Measurements from ENCODE around the gene ADGRE2. TPM values are rescaled to one million over a fixed set of nuclear protein-coding genes. Genes with fewer than 3 reads are reported as not detected.

The ADGRE2 gene
- total RNA-seq, 1 experiment from 2014 or later: 0.26 TPM

DNA sequence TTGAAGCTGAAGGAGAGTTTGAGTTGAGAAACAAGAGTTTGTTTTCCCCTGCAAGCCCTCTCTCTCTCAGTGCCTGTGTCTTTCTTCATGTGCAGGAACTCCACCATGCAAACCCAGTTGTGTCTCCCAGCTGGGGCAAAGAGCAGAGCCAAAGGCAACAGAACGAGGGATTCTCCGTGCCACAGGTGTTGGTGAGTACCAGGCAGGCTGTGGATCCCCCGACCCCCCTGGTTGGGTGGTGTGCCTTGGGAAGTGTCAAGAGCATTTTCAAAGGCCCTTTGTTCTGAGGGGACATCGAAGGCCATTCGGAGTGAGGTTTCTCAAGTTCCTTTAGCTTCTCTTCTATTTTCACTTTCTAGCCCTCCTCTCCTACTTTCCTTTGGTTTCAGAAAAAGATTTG, 82.9 kb downstream of the ADGRE2 start:
- 0 out of 2 replicates have a peak, but pooled peaks cover 8% of the 10 kb centered on the region for H3K79me2 ChIP-seq (ENCODE audit: low read depth)
- no peaks in the 10 kb centered on the region for H3K9me3 ChIP-seq (ENCODE audit: insufficient read depth, low read depth)
- H3K27me3 ChIP-seq (ENCODE audit: insufficient read depth, low read depth): no peaks in the 10 kb centered on the region
- H3K9me2 ChIP-seq (ENCODE audit: insufficient read depth): no peaks in the 10 kb centered on the region
- no peak overlapping the region for H3K4me2 ChIP-seq
- POLR2A ChIA-PET (ENCODE audit: unreplicated experiment): no interaction called here
- H3K4me3 ChIP-seq: no peak overlapping the region
- H4K20me1 ChIP-seq (ENCODE audit: insufficient read depth): no peaks in the 10 kb centered on the region
- H3K36me3 ChIP-seq (ENCODE audit: low read depth): 0 out of 2 replicates have a peak, but pooled peaks cover 4% of the 10 kb centered on the region
- no peak for DNase-seq
- H3K27ac ChIP-seq: no peak overlapping the region
- H3K4me1 ChIP-seq (replicated peaks; ENCODE audit: insufficient read depth): peaks cover 10% of the 10 kb centered on the region
- intact Hi-C loops (cut with micrococcal nuclease; ENCODE audit: unreplicated experiment): no loop called here
- CTCF ChIA-PET: no interaction called here
- peaks cover 9% of the 10 kb centered on the region for H3F3A ChIP-seq (ENCODE audit: insufficient read depth, low read depth)
- no peak overlapping the region for H2AFZ ChIP-seq
- BruUV-seq (replicated peaks): no TSS peak
- TF ChIP-seq, protein P1, sequence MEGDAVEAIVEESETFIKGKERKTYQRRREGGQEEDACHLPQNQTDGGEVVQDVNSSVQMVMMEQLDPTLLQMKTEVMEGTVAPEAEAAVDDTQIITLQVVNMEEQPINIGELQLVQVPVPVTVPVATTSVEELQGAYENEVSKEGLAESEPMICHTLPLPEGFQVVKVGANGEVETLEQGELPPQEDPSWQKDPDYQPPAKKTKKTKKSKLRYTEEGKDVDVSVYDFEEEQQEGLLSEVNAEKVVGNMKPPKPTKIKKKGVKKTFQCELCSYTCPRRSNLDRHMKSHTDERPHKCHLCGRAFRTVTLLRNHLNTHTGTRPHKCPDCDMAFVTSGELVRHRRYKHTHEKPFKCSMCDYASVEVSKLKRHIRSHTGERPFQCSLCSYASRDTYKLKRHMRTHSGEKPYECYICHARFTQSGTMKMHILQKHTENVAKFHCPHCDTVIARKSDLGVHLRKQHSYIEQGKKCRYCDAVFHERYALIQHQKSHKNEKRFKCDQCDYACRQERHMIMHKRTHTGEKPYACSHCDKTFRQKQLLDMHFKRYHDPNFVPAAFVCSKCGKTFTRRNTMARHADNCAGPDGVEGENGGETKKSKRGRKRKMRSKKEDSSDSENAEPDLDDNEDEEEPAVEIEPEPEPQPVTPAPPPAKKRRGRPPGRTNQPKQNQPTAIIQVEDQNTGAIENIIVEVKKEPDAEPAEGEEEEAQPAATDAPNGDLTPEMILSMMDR (conservative IDR thresholded peaks at IDR 0.05): no peak
- TF ChIP-seq EZH2 (IDR thresholded peaks at IDR 0.05; ENCODE audit: low read depth): no peak

DNA sequence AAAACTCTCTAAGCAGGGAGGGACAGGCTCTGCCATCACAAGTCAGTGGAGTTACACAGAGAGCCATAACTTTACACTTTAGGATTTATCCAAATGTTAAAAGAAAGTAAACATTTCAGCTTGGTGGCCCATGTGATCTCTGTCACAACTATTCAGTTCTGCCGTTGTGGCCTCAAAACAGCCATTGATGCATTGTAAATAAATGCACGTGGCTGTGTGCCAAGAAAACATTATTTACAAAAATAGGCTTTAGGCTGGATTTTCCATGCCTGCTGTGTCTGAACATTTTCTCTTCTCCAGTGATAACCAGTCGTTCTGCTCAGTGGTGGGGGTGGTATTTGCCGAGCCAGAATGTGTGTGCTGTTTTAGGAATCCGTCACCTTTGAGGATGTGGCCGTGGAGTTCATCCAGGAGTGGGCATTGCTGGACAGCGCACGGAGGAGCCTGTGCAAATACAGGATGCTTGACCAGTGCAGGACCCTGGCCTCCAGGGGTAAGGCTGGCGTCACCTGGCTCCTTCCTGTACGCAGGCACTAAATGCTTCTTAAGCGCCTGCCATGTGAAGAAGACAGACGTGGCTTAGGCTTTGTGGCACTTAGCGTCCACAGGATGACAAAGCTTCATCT, 83.6 kb downstream of the ADGRE2 start:
- H3K9me2 ChIP-seq (ENCODE audit: insufficient read depth): no peaks in the 10 kb centered on the region
- 0 out of 2 replicates have a peak, but pooled peaks cover 3% of the 10 kb centered on the region for H3K36me3 ChIP-seq (ENCODE audit: low read depth)
- 0 out of 2 replicates have a peak, but pooled peaks cover 8% of the 10 kb centered on the region for H3K79me2 ChIP-seq (ENCODE audit: low read depth)
- no peak overlapping the region for H3K4me3 ChIP-seq
- TF ChIP-seq EZH2 (IDR thresholded peaks at IDR 0.05; ENCODE audit: low read depth): no peak
- TF ChIP-seq, protein P1 (conservative IDR thresholded peaks at IDR 0.05): no peak
- H3K4me1 ChIP-seq (replicated peaks; ENCODE audit: insufficient read depth): peaks cover 10% of the 10 kb centered on the region
- H4K20me1 ChIP-seq (ENCODE audit: insufficient read depth): no peaks in the 10 kb centered on the region
- BruUV-seq (replicated peaks): no TSS peak
- H3K4me2 ChIP-seq: no peak overlapping the region
- CTCF ChIA-PET: no interaction called here
- no peaks in the 10 kb centered on the region for H3K9me3 ChIP-seq (ENCODE audit: insufficient read depth, low read depth)
- no peak overlapping the region for H2AFZ ChIP-seq
- no peak overlapping the region for H3K27ac ChIP-seq
- POLR2A ChIA-PET (ENCODE audit: unreplicated experiment): no interaction called here
- H3F3A ChIP-seq (ENCODE audit: insufficient read depth, low read depth): peaks cover 12% of the 10 kb centered on the region
- no peaks in the 10 kb centered on the region for H3K27me3 ChIP-seq (ENCODE audit: insufficient read depth, low read depth)
- DNase-seq: no peak
- intact Hi-C loops (cut with micrococcal nuclease; ENCODE audit: unreplicated experiment): no loop called here

DNA sequence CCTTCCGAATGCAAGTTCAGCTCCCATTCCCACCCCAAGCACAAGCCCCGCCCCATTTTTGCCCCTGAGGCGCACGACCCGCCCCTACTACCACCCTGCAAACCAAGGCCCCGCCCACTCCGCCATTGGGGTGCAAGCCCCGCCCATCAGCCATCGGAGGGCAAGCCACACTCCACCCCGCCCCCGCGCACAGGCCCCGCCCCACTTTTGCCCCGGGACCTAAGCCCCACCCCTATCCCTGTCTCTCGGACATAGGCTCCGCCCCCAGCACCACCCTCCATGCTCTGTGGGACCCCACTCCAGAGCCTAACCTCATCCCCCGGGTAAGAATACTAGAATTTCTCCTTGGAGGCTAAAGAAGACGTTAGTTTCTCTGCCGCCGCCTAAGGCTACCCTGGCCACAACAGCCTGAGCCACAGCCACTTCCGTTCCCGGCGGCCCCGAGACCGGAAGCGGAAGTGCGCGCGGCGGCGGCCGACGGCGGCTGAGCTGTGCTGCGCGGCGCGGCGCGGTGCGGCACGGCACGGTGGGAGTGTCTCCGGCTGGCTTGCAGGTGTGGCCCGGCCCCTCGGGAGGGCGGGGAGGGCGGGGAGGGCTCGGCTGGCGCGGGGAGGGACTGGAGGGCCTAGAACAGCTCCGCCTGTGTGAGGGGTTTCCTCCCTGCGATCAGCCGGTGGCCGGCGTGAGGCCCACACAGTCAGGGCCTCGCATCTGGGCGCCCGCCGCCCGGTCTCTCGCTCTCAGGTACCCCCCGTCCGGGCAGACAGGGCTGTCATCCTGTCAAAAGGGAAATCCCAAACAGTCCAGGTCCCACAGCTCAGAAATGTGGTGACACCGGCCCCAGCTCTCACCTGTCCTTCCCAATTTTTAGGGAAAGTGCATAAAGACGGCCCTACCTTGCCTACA, 88.5 kb downstream of the ADGRE2 start, which contains the start of gene ZNF333:
TSS of gene ZNF333 (plus strand) at position 451 of the 906 bp plus-strand sequence. CDS start 3,444 bp downstream, outside the sequence.
- no TSS peak for BruUV-seq (replicated peaks)
- H4K20me1 ChIP-seq (ENCODE audit: insufficient read depth): no peaks in the 10 kb centered on the region
- H3K4me1 ChIP-seq (replicated peaks; ENCODE audit: insufficient read depth): peaks cover 16% of the 10 kb centered on the region
- peak; percentile 78 to 92 for DNase-seq
- intact Hi-C loops (cut with micrococcal nuclease; ENCODE audit: unreplicated experiment): loop anchor here (2.0 to 5.0 kb wide), 2 partner anchors 115 to 553 kb away; partner anchors contain the start of gene ASF1B
- peaks cover 21% of the 10 kb centered on the region for H3F3A ChIP-seq (ENCODE audit: insufficient read depth, low read depth)
- H3K27me3 ChIP-seq (ENCODE audit: insufficient read depth, low read depth): no peaks in the 10 kb centered on the region
- no peaks in the 10 kb centered on the region for H3K9me2 ChIP-seq (ENCODE audit: insufficient read depth)
- ChIA-PET CTCF (interaction anchor here (0.6 to 2.0 kb wide), 4 partner anchors 116 to 553 kb away, joined by 4 to 12 read pairs (median 5); partner anchors contain the start of gene ASF1B), POLR2A (ENCODE audit: unreplicated experiment) (interaction anchor here (0.6 to 0.9 kb wide), 10 partner anchors 97 to 1454 kb away, joined by 3 to 16 read pairs (median 8); partner anchors contain the start of gene NDUFB7)
- peak within 1 kb of the TSS; percentile 88 for H3K27ac ChIP-seq
- H3K79me2 ChIP-seq (ENCODE audit: low read depth): 0 out of 2 replicates have a peak, but pooled peaks cover 8% of the 10 kb centered on the region
- H2AFZ ChIP-seq: peak within 1 kb of the TSS; percentile 78
- TF ChIP-seq, protein P1 (conservative IDR thresholded peaks at IDR 0.05): no peak
- no peak for TF ChIP-seq EZH2 (IDR thresholded peaks at IDR 0.05; ENCODE audit: low read depth)
- H3K36me3 ChIP-seq (ENCODE audit: low read depth): no peaks in the 10 kb centered on the region
- peak within 1 kb of the TSS; percentile 80 for H3K4me2 ChIP-seq
- H3K9me3 ChIP-seq (ENCODE audit: insufficient read depth, low read depth): no peaks in the 10 kb centered on the region
- H3K4me3 ChIP-seq: peak within 1 kb of the TSS; percentile 69
